PC-3 (cell line): Measurements from ENCODE around the gene RPLP2. TPM values are rescaled to one million over a fixed set of nuclear protein-coding genes. Genes with fewer than 3 reads are reported as not detected.

Source experiments
- ATAC-seq: fragments of 200-7000 bp; cut with Tn5 transposase; 2 replicates; pipeline ENCODE4 v1.9.1; 2020; ENCODE audit warnings: mild to moderate bottlenecking, moderate library complexity
- BruUV-seq: library from RNA; stranded (reverse); fragments of 400-500 nt; replicated peaks from 2 replicates; lab custom pipeline; 2021; lab: Mats Ljungman, UMichigan
- CTCF ChIA-PET: fragments of 300-600 bp; sonication (Branson Sonifier 250); formaldehyde crosslinking; loops from one replicate; lab custom pipeline; 2022; ENCODE audit warnings: antibody characterized with exemption; lab: Charles Lee
- POLR2A ChIA-PET: fragments of 300-600 bp; sonication (Branson Sonifier 250); formaldehyde crosslinking; loops from one replicate; lab custom pipeline; 2022; ENCODE audit warnings: antibody characterized with exemption; ENCODE audit not compliant: unreplicated experiment; lab: Charles Lee
- DNase-seq: peaks from one replicate; pipeline ENCODE4 v3.0.0-alpha.2; 2015
- H2AFZ ChIP-seq: fragments of 300-600 bp; sonication (generic); 2 replicates; pipeline ENCODE4 v1.6.0; 2016; ENCODE audit warnings: antibody characterized with exemption, low read length
- H3F3A ChIP-seq: fragments of 300-600 bp; sonication (generic); one replicate; pipeline ENCODE4 v1.6.0; 2017; ENCODE audit warnings: antibody characterized with exemption, low read length, control low read depth, mild to moderate bottlenecking; ENCODE audit not compliant: unreplicated experiment
- H3K27ac ChIP-seq: fragments of 300-600 bp; sonication (generic); 2 replicates; pipeline ENCODE4 v1.5.1; 2016; ENCODE audit warnings: mild to moderate bottlenecking, low read length
- H3K27me3 ChIP-seq: fragments of 300-600 bp; sonication (generic); 2 replicates; pipeline ENCODE4 v1.6.1; 2016; ENCODE audit warnings: low read length, mixed read lengths
- H3K36me3 ChIP-seq: fragments of 300-600 bp; sonication (generic); 2 replicates; pipeline ENCODE4 v1.6.1; 2016; ENCODE audit warnings: low read depth, mixed run types, low read length, mixed read lengths
- H3K4me1 ChIP-seq: fragments of 300-600 bp; sonication (generic); 2 replicates; pipeline ENCODE4 v1.5.1; 2016; ENCODE audit warnings: low read length; ENCODE audit not compliant: insufficient read depth
- H3K4me2 ChIP-seq: fragments of 300-600 bp; sonication (generic); 2 replicates; pipeline ENCODE4 v1.6.0; 2016; ENCODE audit warnings: low read length
- H3K4me3 ChIP-seq: fragments of 300-600 bp; sonication (generic); 2 replicates; pipeline ENCODE4 v1.5.1; 2016; ENCODE audit warnings: mild to moderate bottlenecking, low read length, mixed read lengths
- H3K79me2 ChIP-seq: fragments of 300-600 bp; sonication (generic); 2 replicates; pipeline ENCODE4 v1.6.1; 2017; ENCODE audit warnings: low read length, mixed read lengths
- H3K9ac ChIP-seq: fragments of 300-600 bp; sonication (generic); 2 replicates; pipeline ENCODE4 v1.6.0; 2016; ENCODE audit warnings: mild to moderate bottlenecking, low read length
- H3K9me2 ChIP-seq: fragments of 300-600 bp; sonication (generic); replicated peaks from 2 replicates; pipeline ENCODE4 v1.6.1; 2016; ENCODE audit warnings: mixed run types, low read length, mixed read lengths
- H3K9me3 ChIP-seq: fragments of 300-600 bp; sonication (generic); 2 replicates; pipeline ENCODE4 v1.6.1; 2016; ENCODE audit warnings: low read length, mixed read lengths
- H4K20me1 ChIP-seq: fragments of 300-600 bp; sonication (generic); 2 replicates; pipeline ENCODE4 v1.6.1; 2016; ENCODE audit warnings: low read length, mixed read lengths
- EZH2 ChIP-seq: fragments of 300-600 bp; sonication (generic); IDR thresholded peaks from one replicate; pipeline ENCODE4 v1.6.1; 2017; ENCODE audit warnings: antibody characterized with exemption, mild to moderate bottlenecking, low read length; ENCODE audit not compliant: unreplicated experiment
- EZH2phosphoT487 ChIP-seq: fragments of 300-600 bp; sonication (generic); IDR thresholded peaks from 2 replicates; pipeline ENCODE4 v1.6.1; 2018; ENCODE audit warnings: mild to moderate bottlenecking, antibody characterized with exemption, low read length, borderline replicate concordance
- intact Hi-C: fragments of 100-400 bp; cut with micrococcal nuclease; formaldehyde crosslinking; loops from 2 replicates; pipeline ENCODE4 v1.9.0; 2023
- total RNA-seq: library from RNA; depleted of rRNA; stranded (reverse); fragments of >200 nt; gene quantifications from 2 replicates; pipeline ENCODE4 v1.2.3, GENCODE V29; 2014
- TF ChIP-seq, protein P1 (sequence below): fragments of 300-600 bp; sonication (generic); conservative IDR thresholded peaks from 2 replicates; pipeline ENCODE4 v1.5.1; 2017; ENCODE audit warnings: antibody characterized with exemption, low read depth, mild to moderate bottlenecking, low read length

Gene RPLP2
- total RNA-seq, 1 experiment from 2014 or later = 897 TPM

DNA sequence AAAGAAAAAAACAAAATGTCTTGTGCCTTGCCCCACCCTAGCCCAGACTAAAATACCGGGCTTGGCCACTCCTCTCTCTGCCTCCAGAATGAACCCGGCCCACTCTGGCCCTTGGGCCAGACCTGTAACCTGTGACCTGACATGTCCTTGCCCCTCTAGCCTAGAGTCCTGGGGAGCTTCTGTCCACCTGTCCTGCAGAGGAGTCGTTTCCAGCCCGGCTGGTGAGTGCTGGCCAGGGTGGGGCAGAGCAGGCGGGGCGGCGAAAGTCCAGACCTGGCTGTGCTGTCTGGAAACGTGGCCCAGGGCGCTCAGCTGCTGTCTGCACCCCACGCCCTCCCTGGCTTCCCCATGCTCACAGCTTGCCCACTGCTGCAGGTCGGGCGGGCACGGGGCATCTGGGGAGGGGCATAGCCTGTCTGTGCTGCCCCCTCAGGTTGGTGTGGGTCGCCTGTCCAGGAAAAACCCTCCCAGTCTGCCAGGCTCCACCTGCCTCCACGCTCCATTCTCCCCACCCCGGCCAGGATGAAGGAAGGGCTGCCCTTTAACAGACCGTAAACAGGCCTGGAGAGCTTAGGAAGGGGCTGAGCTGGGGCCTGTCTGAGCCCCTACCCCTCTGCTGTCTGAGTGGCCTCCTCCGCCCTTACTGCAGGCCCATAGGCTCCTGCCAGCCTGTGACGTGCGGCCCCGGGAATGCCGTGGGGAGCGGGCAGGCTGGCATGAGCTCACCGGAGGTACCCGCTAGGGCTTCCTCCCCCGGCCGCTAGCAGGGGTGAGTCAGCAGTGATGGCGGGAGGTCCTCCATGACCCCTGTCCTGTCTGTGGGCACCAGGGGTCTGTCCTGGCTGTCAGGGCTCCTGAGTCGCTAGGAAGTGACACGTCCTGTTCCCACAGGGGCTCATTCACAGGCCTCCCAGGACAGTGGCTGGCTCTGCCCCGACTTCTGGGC lies 24.9 kb downstream of the RPLP2 start:
- intact Hi-C loops = no loop called here
- peak; percentile 62 for ATAC-seq
- peaks cover 34% of the 10 kb centered on the region for H3K36me3 ChIP-seq
- no peaks in the 10 kb centered on the region for H3K9me2 ChIP-seq
- no peaks in the 10 kb centered on the region for H3K27me3 ChIP-seq
- no peak for TF ChIP-seq EZH2
- TF ChIP-seq, protein P1, sequence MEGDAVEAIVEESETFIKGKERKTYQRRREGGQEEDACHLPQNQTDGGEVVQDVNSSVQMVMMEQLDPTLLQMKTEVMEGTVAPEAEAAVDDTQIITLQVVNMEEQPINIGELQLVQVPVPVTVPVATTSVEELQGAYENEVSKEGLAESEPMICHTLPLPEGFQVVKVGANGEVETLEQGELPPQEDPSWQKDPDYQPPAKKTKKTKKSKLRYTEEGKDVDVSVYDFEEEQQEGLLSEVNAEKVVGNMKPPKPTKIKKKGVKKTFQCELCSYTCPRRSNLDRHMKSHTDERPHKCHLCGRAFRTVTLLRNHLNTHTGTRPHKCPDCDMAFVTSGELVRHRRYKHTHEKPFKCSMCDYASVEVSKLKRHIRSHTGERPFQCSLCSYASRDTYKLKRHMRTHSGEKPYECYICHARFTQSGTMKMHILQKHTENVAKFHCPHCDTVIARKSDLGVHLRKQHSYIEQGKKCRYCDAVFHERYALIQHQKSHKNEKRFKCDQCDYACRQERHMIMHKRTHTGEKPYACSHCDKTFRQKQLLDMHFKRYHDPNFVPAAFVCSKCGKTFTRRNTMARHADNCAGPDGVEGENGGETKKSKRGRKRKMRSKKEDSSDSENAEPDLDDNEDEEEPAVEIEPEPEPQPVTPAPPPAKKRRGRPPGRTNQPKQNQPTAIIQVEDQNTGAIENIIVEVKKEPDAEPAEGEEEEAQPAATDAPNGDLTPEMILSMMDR = 0 out of 2 replicates have a peak, but pooled peaks have one; percentile 13
- peak overlapping the region; percentile 73 for H3K4me3 ChIP-seq
- H4K20me1 ChIP-seq = peaks cover 16% of the 10 kb centered on the region
- no peak overlapping the region for H2AFZ ChIP-seq
- H3K9ac ChIP-seq = peak overlapping the region; percentile 94
- TSS peak; percentile 65 for BruUV-seq
- POLR2A ChIA-PET = interaction anchor here (0.6 to 2.1 kb wide), 4 partner anchors 9 to 59 kb away, joined by 4 to 16 read pairs (median 13); partner anchors contain the start of genes PNPLA2 and TSPAN4
- peak; percentile 94 for DNase-seq
- peaks cover 58% of the 10 kb centered on the region for H3K79me2 ChIP-seq
- peaks cover 9% of the 10 kb centered on the region for H3F3A ChIP-seq
- peaks cover 24% of the 10 kb centered on the region for H3K4me1 ChIP-seq
- H3K27ac ChIP-seq = peak overlapping the region; percentile 91
- H3K9me3 ChIP-seq = no peaks in the 10 kb centered on the region
- CTCF ChIA-PET = interaction anchor here (0.5 to 1.0 kb wide), 3 partner anchors 24 to 94 kb away, joined by 3 to 10 read pairs (median 3); no protein-coding TSS in a partner anchor
- peak overlapping the region; percentile 99 for H3K4me2 ChIP-seq

DNA sequence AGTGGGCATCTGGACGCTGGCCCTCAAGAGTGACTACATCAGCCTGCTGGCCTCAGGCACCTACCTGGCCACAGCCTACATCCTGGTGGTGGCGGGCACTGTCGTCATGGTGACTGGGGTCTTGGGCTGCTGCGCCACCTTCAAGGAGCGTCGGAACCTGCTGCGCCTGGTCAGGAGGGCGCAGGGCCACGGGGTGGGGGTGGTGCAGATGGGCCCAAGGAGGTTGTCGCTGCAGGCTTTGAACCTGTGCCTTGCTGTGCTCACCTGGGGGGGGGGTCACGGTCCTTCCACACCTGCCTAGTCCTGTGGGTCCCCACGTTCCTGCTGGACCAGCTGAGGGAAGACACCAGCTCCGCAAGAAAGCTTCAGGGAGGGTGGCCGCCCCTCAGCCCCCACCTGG lies 26.5 kb downstream of the RPLP2 start:
- no peak overlapping the region for H3K27ac ChIP-seq
- H3K9me2 ChIP-seq = no peaks in the 10 kb centered on the region
- H4K20me1 ChIP-seq = peaks cover 32% of the 10 kb centered on the region
- ATAC-seq (no peak), DNase-seq (no peak)
- no peak overlapping the region for H3K4me3 ChIP-seq
- CTCF ChIA-PET = no interaction called here
- H3K4me2 ChIP-seq = no peak overlapping the region
- BruUV-seq = no TSS peak
- TF ChIP-seq EZH2phosphoT487 (no peak), EZH2 (no peak)
- TF ChIP-seq, protein P1 = no peak
- POLR2A ChIA-PET = no interaction called here
- no peaks in the 10 kb centered on the region for H3K27me3 ChIP-seq
- no peak overlapping the region for H3K9ac ChIP-seq
- H3K9me3 ChIP-seq = no peaks in the 10 kb centered on the region
- H3K36me3 ChIP-seq = peaks cover 51% of the 10 kb centered on the region
- intact Hi-C loops = no loop called here
- peaks cover 11% of the 10 kb centered on the region for H3F3A ChIP-seq
- H3K79me2 ChIP-seq = peaks cover 75% of the 10 kb centered on the region
- peaks cover 37% of the 10 kb centered on the region for H3K4me1 ChIP-seq
- H2AFZ ChIP-seq = no peak overlapping the region
